Stimulated activated naive CD8-positive, alpha-beta T cell treated with anti-CD3 and anti-CD28 coated beads, Interleukin-15, amount 100 ng/mL, for 72 hours (primary cell): Measurements from ENCODE around the gene FCER1A.
"Not testable (repeated sequence)": the region's sequence is repeated elsewhere in the genome, so short reads cannot be mapped to it uniquely, and the experiment has no call there.

Experiments used
- ATAC-seq: fragments of 150-1000 bp; cut with Tn5 transposase; 2 replicates; pipeline ENCODE4 v1.10.0; 2021; ENCODE audit warnings: mild to moderate bottlenecking, moderate library complexity
- DNase-seq, 2 donors: peaks; one replicate each; pipeline ENCODE4 v3.0.0; 2021 to 2022
- H3K27ac Mint-ChIP-seq, 2 donors: one replicate each; pipeline ENCODE4 v1.8.0; 2022; ENCODE audit warnings: mild to moderate bottlenecking in 2 of 2, mixed read lengths in 2 of 2, moderate library complexity in 2 of 2
- H3K27me3 Mint-ChIP-seq: one replicate; pipeline ENCODE4 v1.8.0; 2022; ENCODE audit warnings: mixed read lengths
- H3K4me1 Mint-ChIP-seq: one replicate; pipeline ENCODE4 v1.8.0; 2022; ENCODE audit warnings: mild to moderate bottlenecking, mixed read lengths
- H3K4me3 Mint-ChIP-seq, 2 donors: one replicate each; pipeline ENCODE4 v1.8.0; 2022; ENCODE audit warnings: mild to moderate bottlenecking in 2 of 2, mixed read lengths in 2 of 2, moderate library complexity in 1 of 2
- H3K9me3 Mint-ChIP-seq, 2 donors: one replicate each; pipeline ENCODE4 v1.8.0; 2022; ENCODE audit warnings: mixed read lengths in 2 of 2

Gene FCER1A

GRCh38 chr1:159318784-159319551, 16.8 kb downstream of the FCER1A start:
- DNase-seq: no peak
- no peak overlapping the region for H3K27ac Mint-ChIP-seq
- H3K27me3 Mint-ChIP-seq: peaks cover 6% of the 10 kb centered on the region
- no peak for ATAC-seq
- no peak overlapping the region for H3K4me3 Mint-ChIP-seq
- H3K4me1 Mint-ChIP-seq: no peaks in the 10 kb centered on the region
- H3K9me3 Mint-ChIP-seq: peaks cover 0 to 8% of the 10 kb centered on the region in 2 donors

GRCh38 chr1:159334797-159335196, 32.7 kb downstream of the FCER1A start:
- H3K4me1 Mint-ChIP-seq: no peaks in the 10 kb centered on the region
- H3K9me3 Mint-ChIP-seq: no peaks in the 10 kb centered on the region
- H3K27me3 Mint-ChIP-seq: peaks cover 8% of the 10 kb centered on the region
- H3K27ac Mint-ChIP-seq: peak overlapping the region in 1 of 2 donors; percentile 22
- DNase-seq: no peak
- no peak overlapping the region for H3K4me3 Mint-ChIP-seq
- ATAC-seq: no peak

GRCh38 chr1:159338018-159338417, 35.9 kb downstream of the FCER1A start:
- Mint-ChIP-seq H3K27ac (no peak overlapping the region), H3K27me3 (peaks cover 8% of the 10 kb centered on the region), H3K4me3 (no peak overlapping the region), H3K9me3 (no peaks in the 10 kb centered on the region), H3K4me1 (no peaks in the 10 kb centered on the region)
- DNase-seq (no peak), ATAC-seq (no peak)

GRCh38 chr1:159339536-159339935, 37.4 kb downstream of the FCER1A start:
- no peaks in the 10 kb centered on the region for H3K4me1 Mint-ChIP-seq
- H3K27ac Mint-ChIP-seq: no peak overlapping the region
- H3K4me3 Mint-ChIP-seq: no peak overlapping the region
- peaks cover 8% of the 10 kb centered on the region for H3K27me3 Mint-ChIP-seq
- DNase-seq: no peak
- H3K9me3 Mint-ChIP-seq: no peaks in the 10 kb centered on the region
- no peak for ATAC-seq

- Mint-ChIP-seq H3K27ac (no peak overlapping the region), H3K27me3 (peaks cover 3% of the 10 kb centered on the region), H3K9me3 (no peaks in the 10 kb centered on the region), H3K4me1 (no peaks in the 10 kb centered on the region), H3K4me3 (no peak overlapping the region)
- no peak for DNase-seq
- ATAC-seq: no peak
Observed at GRCh38 chr1:159341736-159342135, 39.6 kb downstream of the FCER1A start.

GRCh38 chr1:159342761-159343425, 40.8 kb downstream of the FCER1A start:
- H3K27ac Mint-ChIP-seq: no peak overlapping the region

GRCh38 chr1:159349374-159349773, 47.2 kb downstream of the FCER1A start:
- H3K9me3 Mint-ChIP-seq: peaks cover 6 to 18% of the 10 kb centered on the region in 2 donors
- peaks cover 14% of the 10 kb centered on the region for H3K27me3 Mint-ChIP-seq
- DNase-seq, ATAC-seq, H3K4me1 Mint-ChIP-seq, H3K27ac Mint-ChIP-seq, H3K4me3 Mint-ChIP-seq: not testable (repeated sequence)

More at GRCh38 chr1:159342761-159343425, 40.8 kb downstream of the FCER1A start:
- ATAC-seq (no peak), DNase-seq (no peak)
- Mint-ChIP-seq H3K4me3 (no peak overlapping the region), H3K9me3 (no peaks in the 10 kb centered on the region), H3K4me1 (no peaks in the 10 kb centered on the region), H3K27me3 (no peaks in the 10 kb centered on the region)

- Mint-ChIP-seq H3K4me1 (no peaks in the 10 kb centered on the region), H3K27me3 (peaks cover 35% of the 10 kb centered on the region), H3K27ac (peak overlapping the region in 1 of 2 donors; percentile 24), H3K9me3 (peaks cover 10 to 18% of the 10 kb centered on the region in 2 donors), H3K4me3 (no peak overlapping the region)
- no peak for DNase-seq
- ATAC-seq: no peak
Observed at GRCh38 chr1:159352436-159352835, 50.3 kb downstream of the FCER1A start.
